Left forelimb (tissue), 1 donor: Measurements from ENCODE around the gene BSCL2.
"Not testable (repeated sequence)": the region's sequence is repeated elsewhere in the genome, so short reads cannot be mapped to it uniquely, and the experiment has no call there.

Experiments used
- DNase-seq: peaks from one replicate; pipeline ENCODE4 v3.0.0-alpha.2; 2018; ENCODE audit warnings: low spot score

Gene BSCL2

DNA sequence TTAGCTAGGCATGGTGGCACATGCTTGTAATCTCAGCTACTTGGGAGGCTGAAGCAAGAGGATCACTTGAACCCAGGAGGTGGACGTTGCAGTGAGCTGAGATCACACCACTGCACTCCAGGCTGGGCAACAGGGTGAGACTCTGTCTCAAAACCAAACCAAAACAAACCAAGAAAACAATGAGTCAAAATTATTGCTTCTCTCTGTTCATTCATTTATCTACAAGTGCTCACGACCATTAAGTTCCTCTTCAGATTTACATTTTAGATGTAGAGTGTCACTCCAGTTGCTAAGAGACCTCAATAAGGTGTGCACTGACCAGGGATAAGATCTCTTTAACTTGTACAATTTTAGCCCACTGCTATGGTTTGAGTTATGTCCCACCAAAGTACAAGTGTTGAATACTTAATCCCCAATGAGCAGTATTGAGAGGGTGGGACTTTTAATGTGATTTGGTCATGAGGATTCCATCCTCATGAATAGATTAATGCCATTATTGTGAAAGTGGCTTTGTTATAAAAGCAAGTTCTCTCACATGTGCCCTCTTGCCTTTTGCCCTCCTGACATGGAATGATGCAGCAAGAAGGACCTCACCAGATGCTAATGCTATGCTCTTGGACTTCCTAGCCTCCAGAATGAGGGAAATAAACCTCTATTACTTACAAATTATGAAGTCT is 12.2 kb upstream of the BSCL2 start:
- no peak for DNase-seq

- no peak for DNase-seq
Measured at GRCh38 chr11:62716816-62717215, 9.6 kb upstream of the BSCL2 start.

GRCh38 chr11:62716206-62716605 is 9.0 kb upstream of the BSCL2 start:
- DNase-seq, result no peak

- no peak for DNase-seq
Measured at GRCh38 chr11:62715150-62716130, 8.2 kb upstream of the BSCL2 start.

DNA sequence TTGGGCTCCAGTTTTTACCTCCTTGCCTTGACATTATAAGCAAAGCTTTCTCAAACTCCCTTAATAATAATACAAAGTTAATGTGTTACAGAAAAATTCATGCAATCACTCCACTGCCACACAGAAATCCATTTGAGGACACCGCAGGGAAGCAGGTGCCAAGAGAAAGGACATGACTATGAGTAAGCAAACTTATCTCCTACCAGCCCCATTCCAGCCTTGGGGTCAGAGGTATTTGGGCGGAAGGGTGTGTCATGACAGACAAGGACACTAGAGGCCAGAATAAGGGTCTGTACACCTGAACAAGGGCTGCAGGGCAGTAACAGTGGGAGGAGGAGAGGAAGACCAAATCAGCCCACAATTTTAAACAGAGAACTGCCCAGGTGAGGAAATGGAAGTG is 6.1 kb upstream of the BSCL2 start:
- no peak for DNase-seq

DNA sequence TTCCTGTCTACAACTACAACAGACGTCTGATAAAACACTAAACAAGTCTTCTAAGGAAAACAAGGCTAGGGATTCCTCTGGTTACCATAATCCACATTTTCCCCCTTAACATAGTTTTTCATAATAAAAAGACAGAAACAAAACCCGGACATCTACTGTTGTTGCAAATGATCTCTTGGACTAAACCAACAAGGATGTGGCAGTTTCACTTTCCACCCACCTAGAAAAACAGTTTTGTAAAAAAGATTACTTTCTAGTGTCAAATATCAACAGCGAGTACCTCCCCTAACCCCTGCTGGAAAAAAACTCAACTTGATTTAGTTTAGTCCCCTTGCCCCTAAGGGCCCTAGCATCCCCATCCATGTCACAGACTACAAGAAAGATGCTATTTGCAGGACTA is 5.6 kb upstream of the BSCL2 start:
- DNase-seq, result no peak

- DNase-seq, result no peak
Measured at GRCh38 chr11:62712276-62712812, 5.1 kb upstream of the BSCL2 start.

DNA sequence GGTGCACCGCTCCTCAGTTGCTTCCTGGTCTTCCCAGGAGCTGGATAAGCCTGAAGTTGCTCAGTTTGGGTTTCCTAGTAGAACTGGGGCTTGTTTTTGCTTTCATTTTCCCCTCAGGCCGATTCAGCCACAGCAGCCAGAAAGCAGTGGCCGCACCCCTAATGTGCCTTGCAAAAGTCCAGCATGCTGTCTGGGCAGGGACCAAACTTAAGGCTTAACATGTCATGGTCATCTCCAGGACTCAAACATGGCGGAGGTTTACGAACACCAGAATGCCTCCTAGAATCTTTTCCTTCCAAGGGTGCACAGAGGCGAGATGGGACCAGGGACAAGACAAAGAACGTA is 2.7 kb upstream of the BSCL2 start:
- DNase-seq, result no peak

- peak; percentile 96 for DNase-seq
Measured at GRCh38 chr11:62709247-62710000, 2.2 kb upstream of the BSCL2 start.

- DNase-seq, result no peak
Measured at GRCh38 chr11:62708793-62709192, 1.6 kb upstream of the BSCL2 start.

GRCh38 chr11:62708392-62708791 is 1.2 kb upstream of the BSCL2 start:
- no peak for DNase-seq

DNA sequence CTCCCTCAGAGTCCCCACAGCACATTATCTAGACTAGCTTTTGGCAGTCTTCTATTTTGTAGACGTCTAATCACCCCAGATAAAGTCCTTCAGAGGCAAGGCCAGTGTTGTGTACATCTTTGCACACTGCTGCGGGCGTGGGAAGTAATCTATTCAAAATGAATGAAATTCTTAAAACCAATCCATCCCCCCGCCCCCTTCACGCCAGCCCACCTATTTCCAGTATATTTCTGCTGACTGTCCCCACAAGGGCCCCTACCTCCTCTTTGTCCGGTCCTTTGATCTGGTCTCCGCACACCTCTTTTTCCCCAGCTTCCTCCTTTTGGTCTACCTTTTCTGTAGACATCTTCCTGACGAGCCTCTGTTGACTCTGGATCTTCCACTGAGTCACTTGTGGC is 375 bp downstream of the BSCL2 start:
- DNase-seq, result no peak

DNA sequence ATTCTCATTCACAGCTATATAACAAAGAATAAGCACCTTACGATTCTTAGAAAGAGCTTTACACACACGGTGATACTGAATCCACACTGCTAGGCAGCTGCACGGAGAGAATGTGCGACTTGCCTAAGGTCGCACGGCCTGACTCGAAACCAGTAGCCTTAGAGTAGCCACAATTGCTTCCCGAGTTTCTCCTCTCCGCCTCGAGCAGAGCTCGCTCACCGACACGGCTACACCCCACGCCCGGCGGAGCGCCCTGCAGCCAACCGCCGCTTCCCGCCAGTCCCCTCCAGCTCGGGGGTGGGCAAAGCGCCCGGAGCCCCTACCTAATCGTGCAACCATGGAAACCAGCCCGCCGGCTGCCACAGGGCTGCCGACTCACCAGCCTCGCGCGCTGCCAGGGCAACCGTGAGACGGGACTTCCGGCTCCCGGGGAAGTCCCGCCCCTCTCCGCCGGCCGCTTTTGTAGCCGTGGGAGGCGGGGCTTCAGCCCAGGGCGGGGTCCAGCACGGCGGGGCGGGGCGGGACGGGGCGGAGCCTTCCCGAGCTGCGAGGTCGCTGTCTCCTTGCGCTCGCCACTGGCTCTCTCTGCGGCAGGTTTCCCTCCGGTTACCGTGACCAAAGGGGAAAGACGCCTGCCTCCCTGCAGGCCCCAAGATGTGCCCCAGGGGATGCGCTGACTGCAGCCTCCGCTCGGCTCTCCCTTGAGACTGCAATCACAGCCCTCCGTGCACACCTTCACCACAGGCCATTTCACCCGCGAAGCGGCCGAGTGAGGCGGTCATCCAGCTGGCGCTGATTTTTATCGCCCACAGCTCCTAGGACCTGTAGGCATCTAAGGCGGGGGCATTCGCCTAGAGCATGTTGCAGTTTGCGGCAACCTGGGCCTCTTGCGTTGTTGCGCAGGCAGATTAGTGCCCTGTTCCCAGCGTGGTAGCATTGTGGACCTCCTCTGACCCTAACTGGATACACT is 1.1 kb downstream of the BSCL2 start:
- DNase-seq, result peak; percentile 97

- DNase-seq, result no peak
Measured at GRCh38 chr11:62705413-62705812, 1.8 kb downstream of the BSCL2 start.

DNA sequence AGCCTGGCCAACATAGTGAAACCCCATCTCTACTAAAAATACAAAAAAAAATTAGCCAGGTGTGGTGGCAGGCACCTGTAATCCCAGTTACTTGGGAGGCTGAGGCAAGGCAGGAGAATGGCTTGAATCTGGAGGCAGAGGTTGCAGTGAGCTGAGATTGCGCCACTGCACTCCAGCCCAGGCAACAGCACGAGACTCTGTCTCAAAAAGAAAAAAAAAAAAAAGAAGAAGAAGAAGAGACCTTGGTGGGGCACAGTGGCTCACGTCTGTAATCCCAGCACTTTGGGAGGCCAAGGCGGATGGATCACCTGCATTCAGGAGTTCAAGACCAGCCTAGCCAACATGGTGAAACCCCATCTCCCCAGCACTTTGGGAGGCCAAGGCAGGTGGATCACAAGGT is 3.3 kb downstream of the BSCL2 start:
- DNase-seq, result not testable (repeated sequence)

- no peak for DNase-seq
Measured at GRCh38 chr11:62702246-62702645, 5.0 kb downstream of the BSCL2 start.

DNA sequence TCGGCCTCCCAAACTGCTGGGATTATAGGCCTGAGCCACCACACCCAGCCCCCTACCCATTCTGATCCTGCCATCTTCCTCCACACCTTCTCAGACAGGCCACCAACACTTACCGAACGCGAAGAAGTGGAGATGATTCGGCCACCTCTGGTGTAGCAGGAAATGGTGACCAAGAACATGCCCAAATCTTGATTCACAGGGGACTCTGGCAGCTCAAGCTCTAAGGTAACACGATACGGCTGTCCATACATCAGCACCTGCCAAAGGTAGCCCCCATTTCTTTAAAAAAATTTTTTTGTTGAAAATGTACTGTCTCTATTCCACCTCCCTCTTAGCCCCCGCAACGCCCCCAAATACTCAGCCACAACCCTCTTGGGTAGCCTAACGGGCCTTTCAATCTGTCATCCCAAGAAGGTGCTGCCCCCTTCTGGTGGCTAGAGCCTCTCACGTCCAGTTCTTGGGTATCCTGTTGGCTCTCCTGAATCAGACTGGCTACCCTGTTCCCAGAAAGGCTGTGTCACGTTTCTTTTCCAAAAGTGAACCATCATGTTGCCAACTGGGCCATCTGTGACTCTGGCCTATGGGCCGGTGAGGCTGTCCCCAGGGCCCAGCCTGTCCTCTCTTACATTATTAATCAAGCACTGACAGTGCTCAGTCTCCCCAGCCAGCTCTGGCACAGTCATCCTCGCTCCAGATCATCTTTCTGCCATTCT is 12.6 kb downstream of the BSCL2 start:
- DNase-seq, result peak; percentile 78

- not testable (repeated sequence) for DNase-seq
Measured at GRCh38 chr11:62693624-62694023, 13.6 kb downstream of the BSCL2 start.

DNA sequence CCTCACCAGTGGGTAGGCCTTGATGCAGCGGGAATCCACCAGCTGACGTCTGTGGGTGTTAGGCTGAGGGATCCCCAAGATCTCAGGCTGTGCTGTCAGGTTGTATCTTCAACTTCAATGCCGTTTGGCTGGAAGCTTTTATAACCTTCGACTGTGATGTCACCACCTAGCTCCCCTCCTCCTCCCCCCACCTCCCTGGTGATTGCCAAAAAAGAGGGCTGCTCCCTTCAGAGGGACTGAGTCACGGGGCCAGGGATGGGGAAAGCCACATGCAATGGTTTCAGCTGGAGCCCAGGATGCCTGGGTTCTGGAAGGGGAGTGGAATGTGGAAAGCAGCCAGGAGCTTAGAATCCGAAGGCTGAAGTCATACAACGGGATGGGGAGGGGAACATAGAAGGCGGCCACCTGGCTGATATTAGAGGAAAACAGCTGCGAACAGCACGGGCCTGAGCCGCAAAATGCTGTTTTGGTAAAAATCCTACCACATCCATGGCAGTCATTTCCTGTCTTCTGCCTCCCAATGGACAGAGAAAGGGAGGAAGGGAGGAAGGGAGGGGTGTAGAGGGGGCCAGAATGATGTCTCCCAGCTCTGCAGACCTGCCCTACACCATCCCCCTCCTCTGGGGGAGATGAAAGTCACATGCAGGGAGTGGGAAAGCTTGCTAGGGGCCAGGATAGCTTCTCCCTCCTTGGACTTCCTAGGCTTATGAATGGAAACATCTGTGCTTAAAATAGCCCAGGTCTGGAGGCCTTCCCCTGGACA is 17.6 kb downstream of the BSCL2 start, which contains the start of gene LRRN4CL:
Gene LRRN4CL, minus strand, starts transcription at position 110 of the 763 bp plus-strand sequence. CDS start 1,022 bp downstream, outside the sequence.
- DNase-seq, result peak; percentile 85

DNA sequence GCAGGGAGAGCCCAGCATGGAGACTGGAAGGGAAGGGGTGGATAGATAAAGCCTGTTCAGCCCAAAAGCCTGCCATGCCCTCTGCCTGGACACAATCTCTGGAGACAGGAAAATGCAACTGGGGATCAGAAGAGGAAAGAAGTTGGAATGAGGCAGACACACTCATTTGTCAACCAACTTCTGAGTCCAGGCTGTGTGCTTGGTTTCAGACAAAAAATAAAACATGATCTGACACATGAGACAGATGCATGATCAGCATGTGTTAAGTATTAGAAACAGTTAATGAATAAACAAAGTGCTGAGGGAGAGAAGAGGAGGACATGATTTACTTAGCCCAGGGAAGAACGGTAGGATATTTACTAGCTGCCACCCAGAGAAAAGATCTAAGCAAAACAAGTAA is 18.7 kb downstream of the BSCL2 start:
- DNase-seq, result no peak
